ENCODE data around the gene ANKRD49.

- TF ChIP-seq CTCF (IDR thresholded peaks at IDR 0.05) = no peak
- no peak for TF ChIP-seq ZFX (IDR thresholded peaks at IDR 0.05; ENCODE audit: borderline replicate concordance)
Observed at GRCh38 chr11:94526645-94527438, 33.1 kb downstream of the ANKRD49 start.

Data from 22Rv1 (cell line).